Amygdala (tissue), 56 donors: ENCODE data around the gene SIGLEC6.

ENCODE experiments used
- DNase-seq, 56 donors: peaks; one replicate each; lab custom pipeline; 2025; lab: John Stamatoyannopoulos, UW

Gene SIGLEC6

GRCh38 chr19:51549533-51550324 lies 18.3 kb upstream of the SIGLEC6 start:
- no peak for DNase-seq

- no peak for DNase-seq
Measured at GRCh38 chr19:51548891-51549305, 17.4 kb upstream of the SIGLEC6 start.

GRCh38 chr19:51548213-51548651 lies 16.8 kb upstream of the SIGLEC6 start:
- no peak for DNase-seq

GRCh38 chr19:51547397-51548212 lies 16.1 kb upstream of the SIGLEC6 start:
- no peak for DNase-seq

- DNase-seq, result no peak
Measured at GRCh38 chr19:51546650-51547396, 15.4 kb upstream of the SIGLEC6 start.

GRCh38 chr19:51546107-51546649 lies 14.7 kb upstream of the SIGLEC6 start:
- DNase-seq, result no peak

GRCh38 chr19:51544038-51544437 lies 12.6 kb upstream of the SIGLEC6 start:
- DNase-seq, result no peak

GRCh38 chr19:51542699-51543098 lies 11.2 kb upstream of the SIGLEC6 start:
- DNase-seq, result no peak

GRCh38 chr19:51541458-51542357 lies 10.2 kb upstream of the SIGLEC6 start:
- DNase-seq, result no peak

- no peak for DNase-seq
Measured at GRCh38 chr19:51539821-51540366, 8.4 kb upstream of the SIGLEC6 start.

- DNase-seq, result no peak
Measured at GRCh38 chr19:51535535-51535934, 4.1 kb upstream of the SIGLEC6 start.

GRCh38 chr19:51530616-51531015 lies 854 bp downstream of the SIGLEC6 start:
- no peak for DNase-seq

GRCh38 chr19:51529301-51529700 lies 2.2 kb downstream of the SIGLEC6 start:
- DNase-seq, result no peak

GRCh38 chr19:51525651-51526050 lies 5.8 kb downstream of the SIGLEC6 start:
- no peak for DNase-seq

GRCh38 chr19:51524666-51525264 lies 6.7 kb downstream of the SIGLEC6 start:
- no peak for DNase-seq

- no peak for DNase-seq
Measured at GRCh38 chr19:51521781-51522180, 9.7 kb downstream of the SIGLEC6 start.

GRCh38 chr19:51521357-51521756 lies 10.1 kb downstream of the SIGLEC6 start:
- DNase-seq, result no peak

GRCh38 chr19:51520728-51521127 lies 10.7 kb downstream of the SIGLEC6 start:
- no peak for DNase-seq
